GM21786 (cell line): Measurements from ENCODE around the gene SCN3B.

Experiments used
- ATAC-seq: cut with Tn5 transposase; IDR thresholded peaks from one replicate; pipeline ENCODE4 v1.9.1; 2021; ENCODE audit not compliant: unreplicated experiment

The SCN3B gene, protein sequence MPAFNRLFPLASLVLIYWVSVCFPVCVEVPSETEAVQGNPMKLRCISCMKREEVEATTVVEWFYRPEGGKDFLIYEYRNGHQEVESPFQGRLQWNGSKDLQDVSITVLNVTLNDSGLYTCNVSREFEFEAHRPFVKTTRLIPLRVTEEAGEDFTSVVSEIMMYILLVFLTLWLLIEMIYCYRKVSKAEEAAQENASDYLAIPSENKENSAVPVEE

DNA sequence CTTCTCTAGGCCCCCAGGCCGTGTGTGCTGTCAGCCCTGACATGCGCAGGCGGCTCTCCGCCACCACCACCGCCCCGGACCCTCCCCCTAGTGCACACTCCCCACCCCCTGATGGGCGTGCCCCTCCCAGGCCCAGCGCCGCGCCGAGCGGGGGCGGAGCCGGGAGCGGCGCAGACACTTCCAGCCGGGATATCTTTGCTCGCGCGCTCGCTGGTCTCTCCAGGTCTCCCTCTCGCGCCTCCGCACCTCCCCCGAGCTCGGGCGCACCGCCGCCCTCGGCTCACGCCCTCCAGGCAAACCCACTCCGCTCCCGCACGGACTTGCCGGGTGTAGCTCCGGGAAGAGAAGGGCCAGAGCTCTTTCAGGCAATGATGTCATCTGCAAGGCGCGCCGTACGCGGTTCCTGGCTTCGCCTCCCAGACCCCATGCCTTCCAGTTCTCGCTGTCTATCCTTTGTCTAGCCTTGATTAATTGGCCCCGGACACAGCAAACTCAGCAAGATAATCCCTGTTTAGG, at the start of gene SCN3B:
TSS of gene SCN3B (minus strand) at position 59 of the 516 bp plus-strand sequence. CDS start 823 bp downstream, outside the sequence.
- ATAC-seq = no peak

DNA sequence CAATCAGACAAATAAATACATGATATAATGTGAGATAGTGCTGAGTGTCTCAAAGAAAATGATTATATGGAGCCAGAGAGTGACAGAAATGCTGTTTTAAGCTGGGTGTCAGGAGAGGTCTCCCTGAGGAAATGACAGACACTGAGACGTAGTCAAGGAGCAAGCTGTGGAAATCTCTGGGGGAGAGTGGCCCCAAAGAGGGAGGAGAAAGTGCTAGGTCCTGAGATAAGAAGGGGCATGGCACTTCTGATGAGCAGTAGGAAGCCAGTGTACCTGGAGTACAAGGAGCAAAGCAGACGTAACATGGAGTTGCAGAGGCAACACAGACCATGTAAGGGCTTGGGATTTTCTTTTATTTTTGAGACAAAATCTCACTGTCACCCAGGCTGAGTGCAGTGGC, 48.3 kb upstream of the SCN3B start:
- no peak for ATAC-seq

DNA sequence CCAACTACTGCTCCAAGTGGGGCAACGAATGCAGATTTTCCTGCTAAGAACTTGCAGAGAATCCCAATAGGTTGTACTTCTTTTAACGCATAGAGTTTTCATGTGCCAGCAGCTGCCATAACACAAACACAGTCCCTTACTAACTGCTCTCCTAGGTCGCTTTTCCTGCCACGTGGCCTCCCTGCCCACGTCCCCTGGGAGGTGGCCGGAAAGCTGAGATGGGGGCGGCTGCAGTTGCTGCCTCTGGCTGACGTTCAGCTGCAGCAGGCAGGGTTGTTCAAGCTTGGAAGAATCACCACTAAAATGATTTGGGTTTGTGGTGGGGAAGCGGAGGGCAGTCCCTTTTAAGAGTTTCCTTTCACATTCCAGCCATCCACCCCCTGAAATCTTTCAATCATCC, 47.7 kb upstream of the SCN3B start:
- ATAC-seq = no peak

DNA sequence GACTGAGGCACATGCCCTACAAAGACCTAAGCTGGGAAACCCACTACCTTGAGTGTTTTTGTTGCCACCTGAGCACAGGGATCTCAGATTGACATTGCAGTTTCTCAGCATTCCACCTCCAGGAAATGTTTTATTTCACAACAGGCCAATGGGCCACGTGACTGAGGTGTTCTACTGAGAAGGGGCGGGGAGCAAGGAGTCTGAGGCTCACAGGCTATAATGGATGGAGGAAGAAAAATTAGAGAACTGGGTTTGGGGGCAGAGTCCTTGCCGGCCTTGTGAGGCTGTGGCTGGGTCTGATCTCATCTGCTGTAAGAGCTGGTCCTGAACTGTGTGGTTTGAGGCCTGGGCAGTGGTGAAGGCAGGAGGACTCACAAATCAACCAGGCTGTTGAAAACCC, 46.3 kb upstream of the SCN3B start:
- no peak for ATAC-seq

DNA sequence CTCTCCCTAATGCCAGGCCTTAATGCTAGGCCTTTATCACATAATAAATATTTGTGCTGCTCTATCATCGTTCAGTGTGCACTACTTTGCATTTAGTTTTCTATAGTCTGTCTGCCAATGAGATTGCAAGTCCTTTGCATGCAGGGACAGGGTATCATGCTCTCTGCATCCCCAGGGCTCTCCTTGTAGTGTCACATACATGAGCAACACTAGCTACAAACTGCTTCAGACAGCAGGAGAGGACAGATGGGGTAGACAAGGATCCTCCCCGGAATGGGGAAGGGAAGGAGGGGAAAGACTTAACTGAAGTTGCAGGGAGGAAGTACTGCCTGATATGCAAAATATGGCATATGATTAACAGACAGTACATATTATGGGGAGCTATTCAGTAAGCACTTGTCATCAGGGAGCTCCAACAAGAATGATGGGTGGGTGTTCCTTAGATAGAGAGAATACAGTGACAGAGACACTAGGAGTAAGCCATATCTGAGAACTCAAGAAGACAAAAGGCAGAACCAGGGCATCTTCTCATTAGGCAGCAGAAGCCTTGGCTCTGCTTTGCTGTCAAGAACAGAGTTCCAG, 44.2 kb upstream of the SCN3B start:
- ATAC-seq = no peak

DNA sequence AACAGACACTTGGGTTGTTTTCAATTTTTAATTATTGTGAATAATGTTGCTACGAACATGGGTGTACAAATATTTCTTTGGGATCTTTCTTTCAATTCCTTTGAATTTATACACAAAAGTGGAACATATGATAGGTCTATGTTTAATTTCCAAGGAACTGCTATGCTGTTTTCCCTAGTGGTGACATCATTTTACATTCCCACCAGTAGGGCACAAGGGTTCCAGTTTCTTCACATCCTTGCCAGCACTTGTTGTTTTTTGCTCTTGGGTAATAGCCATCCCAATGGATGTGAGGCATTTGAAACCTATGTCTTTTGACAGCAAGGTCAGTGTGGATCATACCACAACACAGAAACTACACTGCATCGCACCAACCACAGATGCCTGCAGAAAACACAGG, 41.8 kb upstream of the SCN3B start:
- no peak for ATAC-seq

DNA sequence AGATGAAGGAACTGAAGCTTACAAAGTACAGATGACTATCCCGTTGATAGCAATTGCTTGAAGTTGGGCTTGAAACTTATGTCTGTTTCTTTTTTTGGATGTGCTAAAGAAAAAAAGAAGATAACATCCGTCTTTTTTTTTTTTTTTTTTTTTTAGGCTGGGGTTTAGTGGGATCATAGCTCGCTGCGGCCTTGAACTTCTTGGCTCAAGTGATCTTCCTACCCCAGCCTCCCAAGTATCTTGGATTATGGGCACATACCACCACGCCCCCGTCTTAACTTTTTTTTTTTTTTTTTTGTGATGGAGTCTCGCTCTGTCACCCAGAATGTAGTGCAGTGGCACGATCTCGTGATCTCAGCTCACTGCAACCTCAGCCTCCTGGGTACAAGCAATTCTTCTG, 40.8 kb upstream of the SCN3B start:
- ATAC-seq = no peak

DNA sequence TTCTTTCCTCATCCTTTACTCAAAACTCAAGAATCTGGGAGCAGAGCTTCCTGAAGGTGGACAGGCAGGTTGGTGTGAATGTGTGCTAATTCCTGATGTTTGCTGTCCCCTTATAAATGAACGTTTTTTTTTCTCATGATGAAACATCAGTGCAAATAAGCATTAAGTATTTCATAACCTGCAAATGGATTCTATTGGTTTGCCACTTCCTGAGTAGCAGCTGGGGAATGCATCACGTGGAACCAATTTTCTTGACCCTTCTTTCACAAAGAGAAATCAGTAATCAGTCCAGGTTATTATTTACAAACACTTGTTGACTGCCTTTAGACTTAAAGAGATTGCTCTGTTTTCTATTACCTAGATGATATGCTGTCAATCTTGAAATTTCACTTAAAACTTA, 40.1 kb upstream of the SCN3B start:
- no peak for ATAC-seq

DNA sequence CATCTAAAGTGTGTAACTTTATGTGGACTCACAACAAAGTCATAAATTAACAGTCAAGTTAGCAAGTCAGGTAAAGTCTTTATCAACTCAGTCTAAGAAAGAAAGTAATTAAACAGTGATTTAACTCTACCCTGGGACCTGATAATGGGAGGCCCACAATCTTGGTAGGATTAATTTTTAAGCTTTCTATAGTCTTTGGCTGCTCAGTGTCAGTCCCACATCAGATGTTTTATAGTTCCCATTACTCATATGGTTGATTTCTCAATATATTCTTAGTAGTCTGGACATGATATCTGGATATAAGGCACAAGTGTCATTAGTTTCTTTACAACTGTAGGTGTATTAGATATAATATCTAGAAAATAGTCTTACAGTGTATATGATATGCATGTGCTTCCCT, 38.5 kb upstream of the SCN3B start:
- no peak for ATAC-seq

DNA sequence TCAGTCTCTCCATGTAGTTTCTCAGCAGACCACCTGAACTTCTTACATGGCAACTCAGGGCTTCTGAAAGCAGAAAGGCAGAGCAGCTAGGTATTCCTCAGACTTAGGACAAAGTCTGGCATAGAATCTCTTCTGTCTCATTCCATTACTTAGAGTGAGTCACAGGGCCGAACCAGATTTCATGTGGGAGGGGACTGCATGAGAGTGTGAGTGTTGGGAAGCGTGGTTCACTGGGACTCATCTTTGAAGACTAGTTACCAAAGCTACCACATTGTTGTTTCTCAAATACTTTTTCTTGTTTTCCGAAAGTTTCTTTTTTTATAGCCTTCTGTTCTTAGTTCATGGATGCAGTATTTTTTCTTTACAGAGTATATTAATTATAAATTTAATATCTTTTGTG, 36.1 kb upstream of the SCN3B start:
- no peak for ATAC-seq

DNA sequence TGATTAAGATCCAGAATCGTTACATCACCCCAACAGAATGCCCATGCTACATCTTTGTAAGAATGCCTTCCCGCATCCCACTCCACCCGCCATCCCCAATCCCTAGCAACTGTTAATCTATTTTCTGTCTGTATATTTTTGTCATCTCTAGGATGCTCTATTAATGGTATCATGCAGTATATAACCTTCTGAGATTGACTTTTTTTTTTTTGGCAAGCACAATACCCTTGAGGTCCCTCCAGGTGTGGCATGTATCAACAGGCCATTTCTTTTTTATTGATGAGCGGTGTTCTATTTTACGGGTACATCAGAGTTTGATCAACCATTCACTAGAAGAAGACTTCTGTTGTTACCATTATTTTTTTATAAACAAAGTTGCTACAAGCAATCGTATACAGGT, 30.2 kb upstream of the SCN3B start:
- no peak for ATAC-seq

DNA sequence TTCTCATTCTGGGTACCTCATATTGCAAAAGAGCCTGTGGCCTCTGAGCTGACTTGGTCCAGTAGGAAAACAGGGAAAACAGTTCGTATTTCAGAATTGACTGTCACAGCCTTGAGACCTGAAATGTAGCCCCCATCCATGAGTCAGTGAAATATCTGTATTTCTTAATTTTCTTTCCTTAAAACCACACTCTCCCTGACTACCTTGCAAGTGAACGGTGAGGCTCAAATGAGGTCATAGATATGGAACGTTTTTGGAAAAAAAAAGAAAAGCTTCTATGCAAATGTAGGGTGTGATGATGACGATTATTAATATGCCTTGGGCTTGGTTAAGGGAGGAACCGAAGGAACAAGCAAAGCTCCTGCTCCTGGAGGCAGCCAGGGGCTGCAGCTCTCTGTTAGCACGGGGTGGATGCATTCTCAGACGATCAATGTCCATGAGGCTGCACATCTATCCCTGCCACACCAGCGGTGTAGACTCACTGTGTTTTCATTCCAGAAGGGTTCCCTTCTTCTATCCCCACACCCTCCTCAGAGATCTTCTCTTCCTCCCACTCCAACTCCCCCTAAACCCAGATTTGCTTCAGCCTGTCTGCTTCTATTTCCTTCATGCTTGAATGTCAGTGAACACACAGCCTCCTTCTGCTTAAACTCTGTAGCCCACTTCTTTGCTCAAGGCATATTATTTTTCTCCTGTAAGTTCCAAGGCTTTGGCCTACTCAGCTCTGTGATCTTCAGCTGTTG, 29.2 kb upstream of the SCN3B start:
- no peak for ATAC-seq

DNA sequence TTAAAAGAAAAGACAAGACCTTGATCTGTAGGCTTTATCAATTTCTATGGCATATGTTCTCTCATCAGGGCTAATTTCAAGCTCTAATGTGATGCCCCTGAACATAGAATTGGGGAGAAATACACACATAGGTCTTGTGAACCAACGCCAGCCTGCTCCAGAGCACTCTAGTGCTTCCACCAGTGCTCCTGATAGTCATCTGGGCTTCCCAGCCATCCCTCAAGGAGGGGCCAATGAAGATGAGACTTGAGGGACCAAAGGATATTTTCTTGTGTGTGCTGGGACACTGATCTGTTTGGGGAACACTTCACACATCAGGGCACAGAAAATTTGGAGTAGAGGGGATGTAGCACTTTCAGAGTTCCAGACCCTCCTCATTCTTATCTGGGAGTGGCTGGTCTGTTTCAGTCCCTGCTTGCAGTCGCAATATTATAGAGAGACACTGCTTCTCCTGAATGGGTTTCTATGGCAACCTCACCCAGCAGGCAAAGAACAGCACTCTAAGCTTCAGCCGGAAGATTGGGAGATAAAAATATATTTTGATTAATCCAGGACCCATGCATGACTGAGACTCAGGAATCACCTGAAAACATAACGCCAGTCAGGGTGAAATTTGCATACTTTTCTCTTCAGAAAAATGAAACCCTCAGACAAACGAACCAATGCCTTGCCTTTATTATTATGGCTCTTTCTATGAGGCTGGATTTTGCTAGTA, 28.4 kb upstream of the SCN3B start:
- ATAC-seq = no peak

DNA sequence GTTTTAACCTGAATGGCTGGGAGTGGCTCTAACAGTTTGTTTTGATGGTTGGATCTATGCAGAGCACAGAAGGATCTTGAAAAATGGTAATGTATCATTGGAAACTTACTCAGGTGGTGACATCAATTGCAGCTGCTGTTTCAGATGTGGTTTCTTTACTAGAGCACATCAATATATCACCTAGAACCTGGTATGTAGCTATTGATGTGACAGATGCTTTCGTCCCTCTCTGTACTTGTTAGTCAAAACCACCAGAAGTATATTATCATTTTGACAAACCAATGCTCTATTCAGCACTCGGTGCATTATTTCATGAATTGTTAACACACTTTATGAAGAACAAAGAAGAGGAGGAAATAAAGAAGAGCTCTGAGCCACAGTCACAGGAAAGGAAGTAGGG, 26.6 kb upstream of the SCN3B start:
- no peak for ATAC-seq

DNA sequence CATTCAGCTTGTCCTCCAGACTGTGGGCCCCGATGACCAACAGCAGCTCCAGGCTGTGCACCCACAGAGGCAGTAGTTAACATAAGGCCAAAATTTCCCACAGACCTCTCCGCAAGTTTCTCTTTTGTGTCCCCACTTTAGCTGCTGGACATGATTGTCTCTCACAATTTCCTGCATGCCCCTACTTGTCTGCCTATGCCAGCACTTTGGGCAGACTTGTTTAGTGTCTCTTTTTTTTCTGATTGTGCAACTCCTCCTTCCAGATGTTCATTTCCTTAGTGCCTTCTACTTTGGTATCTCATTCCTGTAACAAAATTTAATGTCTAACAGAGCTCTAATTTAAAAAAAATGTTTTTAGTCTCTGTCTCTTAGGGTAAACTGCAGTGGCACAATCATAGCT, 23.8 kb upstream of the SCN3B start:
- ATAC-seq = no peak

DNA sequence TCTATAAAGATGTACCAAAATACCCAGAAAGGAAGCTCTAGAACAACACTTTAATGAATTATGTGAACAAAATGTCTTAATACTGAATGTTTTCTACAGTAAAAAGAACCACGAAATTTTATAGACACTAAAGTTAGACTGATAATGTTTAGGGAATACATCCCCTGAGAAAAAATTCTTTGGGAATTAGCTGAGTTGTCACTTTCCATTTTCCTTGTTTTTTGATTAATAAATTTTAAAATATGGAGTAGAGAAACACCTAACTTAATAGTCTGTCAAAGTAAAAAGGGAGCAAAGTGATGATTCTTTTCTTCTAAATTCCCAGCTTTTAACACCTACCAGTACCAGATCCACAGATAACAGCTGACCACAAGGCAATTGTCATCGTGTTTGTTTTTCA, 23.1 kb upstream of the SCN3B start:
- no peak for ATAC-seq

DNA sequence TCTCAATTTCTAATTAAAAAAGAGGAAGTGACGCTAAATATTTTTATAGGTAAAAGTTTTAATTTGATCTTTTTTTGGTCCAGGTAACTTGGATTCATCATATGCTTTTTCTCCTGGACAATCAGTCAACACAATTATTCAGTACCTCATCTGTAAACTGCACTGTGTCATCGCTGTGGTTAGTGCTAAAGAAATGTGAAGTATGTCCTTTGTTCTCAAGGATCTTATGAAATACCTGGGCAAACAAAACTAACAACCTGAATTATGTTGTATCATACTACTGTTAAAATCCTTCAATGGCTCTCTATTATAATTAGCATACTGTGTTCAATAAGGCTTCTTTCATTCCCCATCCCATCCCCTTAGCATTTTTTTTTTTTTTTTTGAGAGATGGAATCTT, 19.9 kb upstream of the SCN3B start:
- no peak for ATAC-seq

DNA sequence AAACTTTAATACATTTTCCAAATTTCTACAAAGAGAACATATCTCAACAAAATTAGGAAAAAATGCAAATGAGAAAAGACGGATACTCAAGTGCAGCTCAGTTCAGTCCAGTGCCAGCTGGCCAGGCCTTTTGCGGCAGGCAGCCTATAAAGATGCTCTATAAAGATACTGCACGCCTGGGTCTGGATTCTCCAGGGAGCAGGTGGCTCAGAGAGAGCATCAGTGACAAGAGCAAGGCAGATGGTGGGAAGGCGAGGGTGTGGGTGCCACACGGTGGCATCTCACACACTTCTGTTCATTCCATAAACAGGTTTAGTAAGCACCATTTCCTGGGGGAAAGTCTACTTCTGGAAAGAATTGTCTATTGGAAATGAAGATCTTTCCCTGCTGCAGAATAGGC, 18.1 kb upstream of the SCN3B start:
- no peak for ATAC-seq

DNA sequence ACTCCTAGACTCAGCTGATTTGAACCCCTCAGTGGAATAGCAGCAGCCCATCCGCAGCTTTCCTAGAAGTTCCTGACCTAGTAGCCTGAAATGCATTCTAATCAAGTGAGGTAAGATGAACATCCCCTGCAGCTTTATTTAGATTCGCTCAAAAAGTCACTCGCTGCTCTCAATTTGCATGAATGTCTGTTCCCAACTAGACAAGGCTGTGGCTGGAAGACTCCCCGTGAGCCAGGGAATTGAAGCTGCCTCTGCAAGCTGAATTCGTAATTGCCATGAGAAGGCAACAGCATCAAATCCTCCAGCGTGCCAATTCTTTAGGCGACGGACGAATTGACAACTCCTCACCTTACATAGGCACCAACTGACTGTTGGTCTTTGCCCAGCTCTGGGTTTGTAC, 17.1 kb upstream of the SCN3B start:
- ATAC-seq = no peak

DNA sequence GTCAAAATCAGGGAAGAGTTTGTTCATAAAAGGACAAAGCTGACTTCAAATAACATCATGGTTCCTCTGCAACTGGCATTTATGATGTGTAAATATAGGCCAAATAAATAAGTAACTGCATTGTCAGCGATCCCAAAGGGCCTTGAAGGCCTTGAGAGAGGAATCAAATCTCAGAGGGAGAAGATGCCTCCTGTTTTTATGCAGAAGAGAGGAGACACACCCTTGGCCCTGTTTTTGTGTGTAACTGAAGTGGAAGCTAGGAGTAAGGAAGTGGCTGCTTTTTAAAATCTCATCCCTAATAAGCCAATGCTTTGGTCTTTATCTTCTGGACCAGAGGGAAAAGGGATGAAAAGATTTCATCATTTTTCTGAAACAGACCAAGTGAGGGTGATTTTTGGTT, 15.7 kb upstream of the SCN3B start:
- no peak for ATAC-seq

DNA sequence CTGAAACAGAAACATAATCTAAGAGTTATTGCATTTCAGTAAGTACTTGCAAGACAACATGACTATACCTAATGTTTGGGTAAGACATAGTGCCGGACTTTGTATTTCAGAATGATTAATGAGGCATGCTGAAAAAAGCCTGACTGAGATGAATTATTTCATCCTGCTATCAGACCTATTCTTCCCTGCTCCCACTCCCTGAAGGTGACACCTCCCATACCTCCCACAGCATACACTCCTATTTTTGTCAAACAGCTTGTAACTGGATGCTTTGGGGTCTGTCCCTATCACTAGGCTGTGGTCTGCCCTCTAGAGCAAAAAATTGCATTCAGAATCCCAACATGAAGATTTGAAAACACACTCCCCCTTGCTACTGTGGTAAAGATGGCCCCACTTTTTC, 10.9 kb upstream of the SCN3B start:
- ATAC-seq = no peak

DNA sequence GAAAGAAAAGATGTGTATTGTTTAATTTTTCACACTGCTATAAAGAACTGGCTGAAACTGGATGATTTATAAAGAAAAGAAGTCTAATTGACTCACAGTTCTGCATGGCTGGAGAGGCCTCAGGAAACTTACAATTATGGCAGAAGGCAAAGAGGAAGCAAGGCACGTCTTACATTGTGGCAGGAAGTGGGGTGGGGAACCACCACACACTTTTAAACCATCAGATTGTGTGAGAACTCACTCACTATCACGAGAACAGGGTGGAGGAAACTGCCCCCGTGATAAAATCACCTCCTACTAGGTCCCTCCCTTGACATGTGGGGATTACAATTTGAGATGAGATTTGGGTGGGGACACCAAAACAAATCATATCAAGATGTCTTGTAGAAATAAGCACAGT, 5.5 kb upstream of the SCN3B start:
- peak; percentile 94 for ATAC-seq
